IMR-90 (cell line): ENCODE results near the gene CACNB2. TPM values are rescaled to one million over a fixed set of nuclear protein-coding genes. Genes with fewer than 3 reads are reported as not detected.

Experiments used
- ATAC-seq: fragments of 200-7000 bp; cut with Tn5 transposase; 2 replicates; pipeline ENCODE4 v1.9.1; 2020; ENCODE audit warnings: low read depth, mild to moderate bottlenecking, moderate library complexity
- BruUV-seq: library from RNA; stranded (reverse); fragments of 400-500 nt; replicated peaks from 2 replicates; lab custom pipeline; 2021; lab: Mats Ljungman, UMichigan
- CTCF ChIA-PET: fragments of 300-600 bp; formaldehyde crosslinking; extraction: SDS; loops from one replicate; lab custom pipeline; 2021; ENCODE audit warnings: antibody characterized with exemption; lab: Yijun Ruan, JAX
- POLR2A ChIA-PET: fragments of 300-600 bp; sonication (Branson Sonifier 250); formaldehyde crosslinking; loops from one replicate; lab custom pipeline; 2022; ENCODE audit warnings: antibody characterized with exemption; ENCODE audit not compliant: unreplicated experiment; lab: Charles Lee
- DNase-seq: peaks from one replicate; pipeline ENCODE4 v3.0.0; 2013
- H2AFZ ChIP-seq: replicated peaks from 2 replicates; pipeline ENCODE3; 2013; ENCODE audit warnings: low read length, mild to moderate bottlenecking; ENCODE audit not compliant: poor library complexity
- H2AK5ac ChIP-seq: 2 replicates; pipeline ENCODE4 v1.6.1; 2013; ENCODE audit warnings: low read depth, low read length, inconsistent platforms
- H2AK9ac ChIP-seq: replicated peaks from 2 replicates; pipeline ENCODE3; 2013; ENCODE audit warnings: mild to moderate bottlenecking, low read depth, low read length, moderate library complexity; ENCODE audit not compliant: poor library complexity
- H2BK120ac ChIP-seq: 2 replicates; pipeline ENCODE4 v1.6.1; 2013; ENCODE audit warnings: low read depth, low read length, inconsistent platforms
- H2BK15ac ChIP-seq: 3 replicates; pipeline ENCODE4 v1.6.1; 2013; ENCODE audit warnings: low read depth, low read length, inconsistent platforms
- H2BK20ac ChIP-seq: 2 replicates; pipeline ENCODE4 v1.6.1; 2013; ENCODE audit warnings: low read depth, mild to moderate bottlenecking, inconsistent platforms, low read length, moderate library complexity
- H2BK5ac ChIP-seq: 2 replicates; pipeline ENCODE4 v1.6.1; 2013; ENCODE audit warnings: mild to moderate bottlenecking, low read depth, low read length, inconsistent platforms; ENCODE audit not compliant: poor library complexity, severe bottlenecking
- H3K14ac ChIP-seq: replicated peaks from 2 replicates; pipeline ENCODE4 v1.6.1; 2013; ENCODE audit warnings: low read depth, low read length, inconsistent platforms
- H3K18ac ChIP-seq: 2 replicates; pipeline ENCODE4 v1.6.1; 2013; ENCODE audit warnings: low read depth, low read length, control low read depth
- H3K23ac ChIP-seq: 2 replicates; pipeline ENCODE4 v1.6.1; 2013; ENCODE audit warnings: low read depth, low read length, inconsistent platforms
- H3K27ac ChIP-seq: 2 replicates; pipeline ENCODE4 v1.5.1; 2013; ENCODE audit warnings: mild to moderate bottlenecking, control low read depth, low read length; ENCODE audit not compliant: insufficient read depth
- H3K27me3 ChIP-seq: 2 replicates; pipeline ENCODE4 v1.6.1; 2013; ENCODE audit warnings: low read length; ENCODE audit not compliant: control insufficient read depth, insufficient read depth
- H3K36me3 ChIP-seq: 2 replicates; pipeline ENCODE4 v1.6.1; 2013; ENCODE audit warnings: low read length, mixed read lengths; ENCODE audit not compliant: control insufficient read depth, insufficient read depth
- H3K4ac ChIP-seq: 2 replicates; pipeline ENCODE4 v1.6.1; 2013; ENCODE audit warnings: low read depth, low read length, inconsistent platforms
- H3K4me1 ChIP-seq: 2 replicates; pipeline ENCODE4 v1.6.1; 2013; ENCODE audit warnings: low read length, mixed read lengths; ENCODE audit not compliant: control insufficient read depth, insufficient read depth
- H3K4me2 ChIP-seq: 2 replicates; pipeline ENCODE4 v1.6.1; 2013; ENCODE audit warnings: low read depth, mild to moderate bottlenecking, control low read depth, low read length, moderate library complexity
- H3K4me3 ChIP-seq: 2 replicates; pipeline ENCODE4 v1.5.1; 2013; ENCODE audit warnings: low read depth, mild to moderate bottlenecking, control low read depth, low read length, moderate library complexity; ENCODE audit not compliant: insufficient read depth
- H3K56ac ChIP-seq: 2 replicates; pipeline ENCODE4 v1.6.1; 2013; ENCODE audit warnings: low read length, inconsistent platforms; ENCODE audit not compliant: insufficient read depth; ENCODE audit errors: extremely low read depth
- H3K79me1 ChIP-seq, 2 experiments: 2 replicates each; pipeline ENCODE4 v1.6.1; 2013; ENCODE audit warnings: low read length in 2 of 2, inconsistent platforms in 1 of 2, low read depth in 1 of 2
- H3K9ac ChIP-seq: 2 replicates; pipeline ENCODE4 v1.6.1; 2013; ENCODE audit warnings: low read depth, low read length, control low read depth
- H3K9me1 ChIP-seq: 2 replicates; pipeline ENCODE4 v1.6.1; 2013; ENCODE audit warnings: low read length, inconsistent platforms; ENCODE audit not compliant: insufficient read depth
- H3K9me3 ChIP-seq: 2 replicates; pipeline ENCODE4 v1.6.1; 2013; ENCODE audit warnings: low read length; ENCODE audit not compliant: control insufficient read depth, insufficient read depth
- H4K20me1 ChIP-seq: 2 replicates; pipeline ENCODE4 v1.6.1; 2013; ENCODE audit warnings: low read length, inconsistent platforms; ENCODE audit not compliant: insufficient read depth
- H4K5ac ChIP-seq: 2 replicates; pipeline ENCODE4 v1.6.1; 2013; ENCODE audit warnings: mild to moderate bottlenecking, low read depth, low read length, control low read depth
- H4K8ac ChIP-seq, 2 experiments: 2 replicates each; pipeline ENCODE4 v1.6.1; 2013; ENCODE audit warnings: low read depth in 2 of 2, low read length in 2 of 2, control low read depth in 1 of 2, inconsistent platforms in 1 of 2
- H4K91ac ChIP-seq: 2 replicates; pipeline ENCODE4 v1.6.1; 2013; ENCODE audit warnings: low read depth, low read length, inconsistent platforms; ENCODE audit not compliant: insufficient read depth
- CEBPB ChIP-seq: IDR thresholded peaks from 2 replicates; pipeline ENCODE4 v1.6.1; 2012; ENCODE audit warnings: low read depth, low read length, improper control_type of control experiment
- CTCF ChIP-seq: conservative IDR thresholded peaks from 2 replicates; pipeline ENCODE4 v1.5.1; 2012; ENCODE audit warnings: mild to moderate bottlenecking, low read depth, low read length, improper control_type of control experiment
- ELK1 ChIP-seq: fragments of 150-350 bp; IDR thresholded peaks from 2 replicates; pipeline ENCODE4 v1.6.1; 2016; ENCODE audit warnings: low read depth, mild to moderate bottlenecking, low read length, moderate library complexity, borderline replicate concordance
- FOS ChIP-seq: fragments of 150-350 bp; IDR thresholded peaks from 2 replicates; pipeline ENCODE4 v1.6.1; 2016; ENCODE audit warnings: low read depth, low read length
- MAFK ChIP-seq: IDR thresholded peaks from 2 replicates; pipeline ENCODE4 v1.6.1; 2012; ENCODE audit warnings: low read depth, low read length, improper control_type of control experiment
- POLR2A ChIP-seq: IDR thresholded peaks from 2 replicates; pipeline ENCODE4 v1.6.1; 2012; ENCODE audit warnings: mild to moderate bottlenecking, low read depth, low read length
- RCOR1 ChIP-seq: IDR thresholded peaks from 2 replicates; pipeline ENCODE4 v1.6.1; 2012; ENCODE audit warnings: mild to moderate bottlenecking, low read length, improper control_type of control experiment; ENCODE audit not compliant: insufficient replicate concordance
- USF2 ChIP-seq: fragments of 150-350 bp; IDR thresholded peaks from 2 replicates; pipeline ENCODE4 v1.6.1; 2017; ENCODE audit warnings: mild to moderate bottlenecking, antibody characterized with exemption, low read length, low read depth
- WGBS, 2 experiments: methylation state at CpG; one replicate each; pipeline versions ENCODE4 v1.1.5 to v1.1.7; 2013; ENCODE audit warnings: missing lambda C conversion rate in 2 of 2; ENCODE audit not compliant: insufficient read length in 1 of 2; ENCODE audit errors: extremely low coverage in 2 of 2; 5-methylcytosine and 5-hydroxymethylcytosine counted together
- dilution Hi-C: fragments of 300-500 bp; cut with HindIII; formaldehyde crosslinking; loops from one replicate; pipeline ENCODE4 v1.14.3; 2018; ENCODE audit warnings: low sequenced_read_pairs; ENCODE audit not compliant: unreplicated experiment
- in situ Hi-C: fragments of 300-500 bp; cut with MboI; formaldehyde crosslinking; loops from 3 replicates; pipeline ENCODE4 v1.14.3; 2019; ENCODE audit warnings: low sequenced_read_pairs, inconsistent platforms, mixed read lengths
- intact Hi-C: fragments of 100-400 bp; cut with micrococcal nuclease; formaldehyde crosslinking; loops from 2 replicates; pipeline ENCODE4 v1.10.0; 2022
- polyA plus RNA-seq, 3 experiments: library from polyadenylated mRNA; depleted of rRNA; stranded (reverse); fragments of >200 nt; gene quantifications; 2 replicates each; pipeline ENCODE4 v1.2.3, GENCODE V29; 2012; ENCODE audit warnings: low replicate concordance in 1 of 3
- total RNA-seq: library from RNA; depleted of rRNA; stranded (reverse); fragments of >200 nt; gene quantifications from 2 replicates; pipeline ENCODE4 v1.2.3, GENCODE V29; 2012

Gene CACNB2
- total and polyA plus RNA-seq, 2 of the 4 experiments (the other 2 are of a cell fraction) = 0.36 TPM

GRCh38 chr10:18476076-18476647 is 335.9 kb downstream of the CACNB2 start:
- Histone ChIP-seq H3K9ac (no peak overlapping the region), H4K20me1 (no peaks in the 10 kb centered on the region), H2AFZ (no peak overlapping the region), H3K4me2 (no peak overlapping the region), H3K79me1 (no peaks in the 10 kb centered on the region), H3K4me3 (no peak overlapping the region), H3K27me3 (no peaks in the 10 kb centered on the region; the same call in 1 of the 2 replicates), H2BK15ac (no peak overlapping the region), H3K9me1 (no peaks in the 10 kb centered on the region), H2BK5ac (no peak overlapping the region), H3K4me1 (peaks cover 5% of the 10 kb centered on the region; the same call in 1 of the 2 replicates), H2BK120ac (no peak overlapping the region), H4K5ac (no peak overlapping the region), H3K23ac (no peak overlapping the region), H2AK9ac (no peak overlapping the region), H3K14ac (no peak overlapping the region), H4K8ac (no peak overlapping the region), H3K4ac (no peak overlapping the region), H3K36me3 (no peaks in the 10 kb centered on the region), H2AK5ac (no peak overlapping the region), H3K27ac (no peak overlapping the region), H3K56ac (no peak overlapping the region), H4K91ac (no peak overlapping the region), H3K18ac (no peak overlapping the region), H3K9me3 (no peaks in the 10 kb centered on the region), H2BK20ac (no peak overlapping the region)
- TF ChIP-seq CEBPB (no peak), MAFK (no peak), POLR2A (no peak), ELK1 (no peak), USF2 (no peak), RCOR1 (no peak), FOS (no peak), CTCF (no peak)
- ATAC-seq = no peak
- ChIA-PET CTCF (no interaction called here), POLR2A (no interaction called here)
- in situ Hi-C loops (no loop called here), intact Hi-C loops (no loop called here), dilution Hi-C loops (no loop called here)
- BruUV-seq = no TSS peak
- DNase-seq = no peak
- WGBS, 2 experiments = no CpG with 5 or more reads among the region's 7 CpGs
